T-helper 1 cell (primary cell): ENCODE measurements around the gene CCND3.
"Not testable (repeated sequence)": the region's sequence is repeated elsewhere in the genome, so short reads cannot be mapped to it uniquely, and the experiment has no call there.

Source experiments
- DNase-seq, 5 donors: peaks; one replicate each; pipeline ENCODE4 v3.0.0-alpha.2; 2012 to 2020

The CCND3 gene

DNA sequence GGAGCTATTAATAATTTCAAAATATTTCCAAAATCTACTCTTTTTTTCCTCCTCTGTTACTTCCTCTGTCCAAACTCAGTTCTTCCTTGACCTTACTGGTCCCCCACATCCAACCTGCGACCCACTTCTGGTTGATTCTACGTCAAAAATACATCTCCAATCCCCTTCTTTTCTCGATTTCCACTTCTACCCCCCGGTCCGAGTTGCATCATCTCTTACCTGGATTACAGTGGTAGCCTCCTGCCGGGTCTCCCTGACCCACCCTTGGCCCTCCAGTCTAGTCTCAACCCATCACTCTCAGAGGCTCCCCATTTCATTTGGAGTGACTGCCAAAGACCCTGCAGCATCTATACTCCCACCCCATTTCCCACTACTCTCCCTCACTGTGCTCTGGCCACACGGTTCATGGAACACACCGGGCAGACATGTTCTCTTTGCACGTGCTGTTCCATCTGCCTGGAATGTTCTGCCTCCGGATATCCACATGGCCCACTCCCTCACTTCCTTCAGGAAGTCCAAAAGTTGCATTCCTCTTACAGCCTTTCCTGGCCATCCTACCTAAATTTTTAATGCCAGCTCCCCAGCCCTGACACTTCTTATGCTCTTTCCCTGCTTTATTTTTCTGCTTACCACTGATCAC, 6.1 kb upstream of the CCND3 start:
- DNase-seq, result no peak

DNA sequence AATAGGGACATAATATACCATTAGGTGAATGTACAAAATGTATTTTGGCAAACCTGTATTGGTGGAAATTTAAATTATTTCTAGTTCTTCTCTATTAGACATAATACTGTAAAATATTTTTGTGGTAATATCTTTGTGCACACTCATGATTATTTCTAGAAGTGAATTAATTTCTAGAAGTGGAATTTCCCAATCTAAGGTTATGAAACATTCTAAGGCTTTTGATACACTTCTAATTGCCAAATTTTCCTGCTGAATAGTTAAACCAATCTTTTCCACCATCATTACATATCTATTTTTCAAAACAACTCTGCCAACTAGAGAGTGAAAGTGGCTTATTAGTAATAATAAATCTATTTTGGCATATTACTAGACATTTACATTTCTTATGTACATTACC, 1.8 kb upstream of the CCND3 start:
- no peak for DNase-seq

DNA sequence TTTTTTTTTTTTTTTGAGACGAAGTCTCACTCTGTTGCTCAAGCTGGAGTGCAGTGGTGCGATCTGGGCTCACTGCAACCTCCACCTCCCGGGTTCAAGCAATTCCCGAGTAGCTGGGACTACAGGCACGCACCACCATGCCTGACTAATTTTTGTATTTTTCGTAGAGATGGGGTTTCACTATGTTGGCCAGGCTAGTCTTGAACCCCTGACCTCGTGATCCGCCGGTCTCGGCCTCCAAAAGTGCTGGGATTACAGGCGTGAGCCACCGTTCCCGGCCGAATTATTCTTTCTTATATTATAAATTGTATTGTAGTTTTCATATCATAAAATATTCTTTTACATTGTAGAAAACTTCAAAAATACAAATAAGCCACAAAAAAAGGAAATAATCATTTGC, 1.3 kb upstream of the CCND3 start:
- not testable (repeated sequence) for DNase-seq

DNA sequence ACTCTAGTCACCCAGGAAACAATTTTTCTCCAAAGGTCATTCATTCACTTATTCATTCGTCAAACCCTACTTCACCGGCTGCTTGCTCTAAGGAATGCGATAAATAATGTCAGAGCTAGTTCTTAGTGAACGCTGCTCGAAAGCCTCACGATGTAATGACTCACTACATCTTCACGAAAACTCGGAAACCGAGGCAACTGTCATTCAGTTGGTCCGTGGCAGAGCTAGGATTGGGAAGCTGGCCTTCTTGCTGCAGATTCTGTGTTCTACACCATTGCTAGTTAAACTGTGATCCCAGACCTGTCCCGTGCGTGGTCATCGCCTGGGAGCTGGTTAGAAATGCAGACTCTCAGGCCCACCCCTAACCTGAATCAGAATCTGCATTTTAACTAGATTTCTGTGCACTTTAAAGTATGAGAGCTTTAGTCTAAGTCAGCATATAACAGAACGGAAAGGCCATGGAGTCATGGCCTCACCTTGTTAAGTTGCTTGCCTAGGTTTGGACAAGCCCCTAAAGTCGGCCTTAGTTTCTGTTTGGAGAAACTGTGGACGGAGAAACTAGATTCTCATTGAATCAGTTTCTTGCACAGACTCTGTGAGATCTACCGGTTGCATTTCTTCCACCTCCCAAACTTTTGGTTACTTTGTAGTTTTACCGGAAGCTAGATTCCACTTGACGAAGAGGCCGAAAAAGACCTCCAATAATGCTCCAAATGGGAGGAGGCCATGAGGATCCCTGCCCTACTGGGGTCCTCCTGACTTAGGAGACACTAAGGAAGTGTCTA, 651 bp upstream of the CCND3 start:
- peak in 2 of 5 donors; percentile 15 to 23 for DNase-seq

DNA sequence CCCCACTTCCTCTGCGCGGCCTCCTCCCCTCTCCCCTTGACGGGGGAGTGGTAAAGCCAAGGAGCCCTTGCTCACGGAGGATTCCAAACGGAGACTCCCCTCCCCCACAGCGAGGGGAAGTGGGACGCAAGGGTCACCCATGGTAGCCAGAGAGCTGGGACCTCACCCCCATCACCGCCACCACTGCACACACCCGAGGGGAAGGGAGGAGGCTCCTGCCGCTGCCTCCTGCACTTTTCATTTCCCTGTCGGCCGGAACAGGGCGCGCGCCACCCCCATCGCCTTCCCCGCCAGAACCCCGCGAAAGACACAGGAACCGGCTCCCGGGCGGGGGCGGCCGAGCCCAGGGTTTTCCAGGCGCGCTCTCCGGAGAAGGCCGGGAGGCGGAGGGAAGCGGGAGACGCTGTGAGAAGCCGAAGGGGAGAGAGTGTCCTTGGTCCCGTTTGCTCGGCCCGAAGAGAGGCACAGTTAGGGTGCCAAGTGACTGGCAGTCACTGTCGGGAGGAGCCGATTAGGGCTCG, 789 bp downstream of the CCND3 start:
- peak in 4 of 5 donors; percentile 20 to 42 (median 33) for DNase-seq

DNA sequence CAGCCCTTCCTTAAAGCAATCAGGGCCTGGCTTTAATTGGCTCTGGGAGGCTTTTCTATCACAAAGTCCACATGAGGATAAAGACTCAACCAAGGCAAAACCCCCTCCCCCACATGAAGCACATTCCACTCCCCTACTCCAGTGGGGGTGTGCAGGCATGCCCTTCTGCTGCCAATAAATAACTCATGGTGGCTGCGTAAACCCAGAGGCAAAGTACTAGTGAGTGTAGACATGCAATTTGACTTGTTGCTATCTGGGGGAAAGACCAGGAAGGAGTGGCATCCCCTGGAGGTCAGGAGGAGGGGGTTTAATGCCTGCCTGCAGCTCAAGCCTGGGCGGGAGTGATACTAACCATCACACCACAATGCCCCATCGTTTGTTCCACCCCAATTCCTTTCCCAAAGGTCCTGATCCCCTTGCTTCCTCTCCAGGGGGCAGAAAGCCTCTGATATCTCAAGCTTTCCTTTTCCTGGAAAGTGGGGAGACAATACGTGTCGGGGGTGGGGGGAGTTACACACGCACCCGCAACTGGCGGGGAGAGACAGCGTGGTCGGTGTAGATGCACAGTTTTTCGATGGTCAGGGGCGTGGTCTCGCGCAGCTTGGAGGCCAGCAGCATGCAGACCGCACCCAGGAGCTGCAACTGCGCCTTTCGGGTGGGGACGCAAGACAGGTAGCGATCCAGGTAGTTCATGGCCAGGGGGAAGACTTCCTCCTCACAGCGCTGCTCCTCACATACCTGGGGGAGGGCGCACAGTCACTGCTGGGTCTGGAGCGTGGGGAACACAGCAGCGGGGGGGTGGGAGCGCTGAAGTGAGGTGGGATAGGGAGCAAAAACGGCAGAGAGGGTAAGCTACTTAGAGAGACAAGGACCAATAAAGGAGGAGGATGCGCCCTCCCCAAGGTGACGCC, 1.5 kb downstream of the CCND3 start:
- peak in 2 of 5 donors; percentile 11 to 73 for DNase-seq

DNA sequence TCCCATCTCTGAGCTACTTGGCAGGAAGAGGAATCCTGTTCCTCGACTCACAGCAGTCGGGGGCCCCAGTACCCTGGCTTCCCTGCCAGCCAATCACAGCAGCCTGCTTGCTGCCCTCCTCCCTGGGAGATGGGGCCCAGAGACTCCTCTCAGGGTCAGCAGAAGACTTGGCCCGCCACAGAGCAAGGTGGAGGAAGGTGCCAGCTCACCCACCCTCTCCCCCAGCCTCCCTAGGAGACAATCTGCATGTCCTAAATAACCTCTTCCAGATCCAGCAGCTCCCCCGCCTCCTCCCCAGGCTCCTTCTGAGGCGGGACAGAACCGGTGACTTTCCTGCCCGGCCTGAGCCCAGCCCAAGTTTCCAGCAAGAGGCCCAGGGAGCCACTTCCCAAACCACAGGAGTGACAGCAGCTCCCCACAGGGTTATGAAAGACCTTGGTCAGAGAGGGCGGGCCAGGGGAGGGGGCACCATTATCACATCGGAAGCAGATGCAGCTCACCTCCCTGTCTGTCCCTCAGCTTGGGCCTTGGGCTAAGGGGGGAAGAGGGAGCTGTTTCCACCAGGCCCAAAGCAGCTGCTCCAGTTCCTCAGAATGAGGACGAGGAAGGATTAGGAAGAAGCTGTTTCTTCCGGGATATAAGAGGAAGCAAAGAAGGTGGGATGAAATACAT, 2.3 kb downstream of the CCND3 start:
- peak in 1 of 5 donors; percentile 51 for DNase-seq

DNA sequence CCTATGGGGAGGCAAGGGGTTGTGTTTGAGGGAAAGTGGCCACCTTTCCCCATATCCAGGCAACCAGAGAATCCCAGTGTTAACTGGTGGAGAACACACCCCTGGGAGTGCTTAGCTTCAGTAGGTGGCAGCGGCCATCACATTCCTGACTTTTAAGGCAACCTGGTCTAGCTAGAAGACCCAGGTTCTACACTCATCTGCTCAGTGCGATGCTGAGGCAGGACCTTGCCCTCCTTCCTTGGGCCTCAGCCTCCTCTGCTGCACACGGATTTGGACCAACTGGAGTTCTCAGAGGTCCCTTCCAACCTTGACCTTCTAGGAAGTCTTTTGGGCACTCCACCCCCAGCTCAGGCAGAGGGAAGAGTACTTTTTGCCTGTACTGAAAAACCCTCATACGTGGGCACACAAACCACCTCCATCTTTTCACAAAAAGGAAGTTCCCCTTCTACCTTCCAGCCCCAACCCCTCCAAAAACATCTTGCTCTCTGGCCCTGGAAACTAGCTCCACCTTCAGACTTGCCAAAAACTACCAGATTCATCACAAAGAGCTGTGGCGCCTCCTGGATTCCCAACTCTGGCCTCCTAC, 2.9 kb downstream of the CCND3 start:
- DNase-seq, result no peak

DNA sequence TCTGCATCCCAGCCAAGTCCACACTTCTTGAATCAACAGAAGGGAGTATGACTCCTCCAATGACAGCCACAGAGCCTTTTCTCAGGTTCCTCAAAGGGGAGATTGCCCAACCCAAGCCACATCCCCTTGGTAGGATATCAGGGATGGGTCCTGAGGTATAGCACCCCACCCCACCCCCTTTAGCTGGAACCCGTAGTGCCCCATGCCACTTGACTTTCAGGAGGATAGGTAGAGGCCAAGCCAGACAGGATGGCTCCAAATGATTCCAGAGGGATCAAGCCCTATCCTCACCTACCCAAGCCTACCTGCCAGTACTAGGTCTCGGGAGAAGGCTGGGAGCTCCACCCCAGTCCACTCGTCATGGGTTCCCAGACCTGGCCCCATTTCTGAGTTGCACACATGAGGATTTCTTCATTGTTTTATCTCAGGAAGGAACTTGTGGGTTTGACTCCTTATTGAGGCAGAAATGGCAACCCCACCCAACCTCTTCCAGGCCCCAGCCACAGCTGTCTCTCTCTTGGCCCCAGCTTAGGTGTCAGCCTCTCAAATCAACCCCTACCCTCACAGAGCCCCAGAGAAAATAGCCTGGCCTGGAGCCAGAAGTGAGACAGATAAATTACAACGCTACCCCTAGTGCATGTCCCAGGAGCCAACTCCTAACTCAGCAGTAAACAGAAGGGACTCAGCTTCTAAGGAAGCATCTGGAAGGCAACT, 3.6 kb downstream of the CCND3 start:
- peak in 4 of 5 donors; percentile 36 to 71 (median 44) for DNase-seq

DNA sequence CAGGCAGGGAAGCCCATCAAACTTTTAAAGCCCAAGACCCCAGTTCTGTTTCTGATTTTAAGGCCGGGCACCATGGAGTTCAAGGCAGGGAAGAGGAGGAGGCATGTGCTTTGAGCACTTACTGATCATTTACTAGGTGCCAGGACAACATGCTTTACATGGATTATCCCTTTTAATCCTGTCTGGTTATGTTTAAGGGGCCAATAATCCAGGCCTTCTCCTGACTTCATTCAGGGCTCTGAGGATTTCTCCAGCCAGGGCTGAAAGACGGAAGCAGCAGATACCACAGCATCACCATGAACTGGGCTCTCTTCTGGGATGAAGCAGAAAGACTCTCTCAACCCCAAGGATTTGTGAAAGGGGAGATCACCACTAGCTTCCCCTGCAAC, 4.1 kb downstream of the CCND3 start:
- no peak for DNase-seq

DNA sequence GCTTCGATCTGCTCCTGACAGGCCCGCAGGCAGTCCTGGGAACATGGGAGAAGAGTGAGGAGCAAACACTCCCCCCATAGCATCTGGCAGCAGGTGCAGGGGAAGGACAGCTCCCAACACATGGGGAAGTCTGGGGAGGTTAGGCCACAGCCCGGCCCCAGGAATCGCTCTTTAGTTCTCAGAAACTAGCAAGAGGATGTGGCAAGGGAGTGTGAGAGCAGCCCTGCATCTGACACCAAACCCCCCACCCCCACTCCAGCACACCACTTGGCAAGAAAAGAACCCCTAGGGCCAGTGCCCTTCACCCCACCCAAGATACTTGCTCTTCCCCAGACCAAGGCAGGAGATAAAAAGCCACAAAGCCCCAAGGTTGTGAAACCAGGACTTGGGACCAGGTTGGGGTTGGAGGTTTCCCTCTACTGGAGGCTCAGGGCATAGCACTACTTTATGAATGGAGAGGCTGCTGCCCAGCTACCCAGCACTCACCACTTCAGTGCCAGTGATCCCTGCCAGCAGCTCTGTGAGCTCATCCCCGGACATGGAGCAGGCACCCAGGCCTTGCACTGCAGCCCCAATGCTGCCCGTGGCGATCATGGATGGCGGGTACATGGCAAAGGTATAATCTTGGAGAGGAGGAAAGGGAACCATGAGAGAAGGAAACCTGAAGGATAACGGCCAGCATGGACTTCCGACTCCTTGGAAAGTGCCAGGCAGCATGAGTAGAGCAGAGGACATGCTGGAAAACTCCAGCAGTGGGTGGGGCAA, 5.4 kb downstream of the CCND3 start:
- DNase-seq, result peak; percentile 42 to 99 (median 59)

DNA sequence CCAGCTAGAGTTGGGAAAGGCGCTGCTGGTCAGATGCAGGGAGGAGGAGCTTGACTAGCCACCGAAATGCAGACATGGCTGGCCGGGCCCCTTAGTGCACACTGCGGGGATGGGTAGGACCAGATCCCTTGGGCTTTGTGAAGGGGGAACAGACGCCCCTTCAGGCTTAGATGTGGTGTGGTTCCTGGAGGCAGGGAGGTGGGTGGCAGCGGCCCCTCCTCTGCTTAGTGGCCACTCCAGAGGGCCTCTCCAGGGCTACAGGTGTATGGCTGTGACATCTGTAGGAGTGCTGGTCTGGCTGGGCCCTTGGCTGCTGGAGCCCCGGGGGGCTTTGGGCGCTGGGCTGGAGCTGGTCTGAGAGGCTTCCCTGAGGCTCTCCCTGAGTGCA, 5.9 kb downstream of the CCND3 start:
- no peak for DNase-seq

DNA sequence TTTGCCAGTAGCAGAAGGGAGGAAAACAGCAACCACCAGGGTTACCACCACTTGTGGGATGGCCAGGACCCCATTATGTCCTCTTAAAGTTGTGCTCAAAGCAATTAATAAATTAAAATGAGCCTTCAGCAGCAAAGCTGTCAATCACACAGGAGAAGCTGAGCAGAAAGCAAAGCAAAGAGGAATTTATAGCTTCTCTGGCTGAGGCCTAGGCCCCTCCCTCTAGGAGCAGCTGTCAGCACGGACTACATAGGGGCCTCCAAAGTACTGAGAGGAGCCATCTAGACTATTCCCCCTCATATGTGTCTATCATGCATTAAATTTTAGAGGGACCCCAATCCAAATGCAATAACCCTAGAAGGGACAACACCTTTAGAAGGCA, 6.4 kb downstream of the CCND3 start:
- DNase-seq, result no peak

DNA sequence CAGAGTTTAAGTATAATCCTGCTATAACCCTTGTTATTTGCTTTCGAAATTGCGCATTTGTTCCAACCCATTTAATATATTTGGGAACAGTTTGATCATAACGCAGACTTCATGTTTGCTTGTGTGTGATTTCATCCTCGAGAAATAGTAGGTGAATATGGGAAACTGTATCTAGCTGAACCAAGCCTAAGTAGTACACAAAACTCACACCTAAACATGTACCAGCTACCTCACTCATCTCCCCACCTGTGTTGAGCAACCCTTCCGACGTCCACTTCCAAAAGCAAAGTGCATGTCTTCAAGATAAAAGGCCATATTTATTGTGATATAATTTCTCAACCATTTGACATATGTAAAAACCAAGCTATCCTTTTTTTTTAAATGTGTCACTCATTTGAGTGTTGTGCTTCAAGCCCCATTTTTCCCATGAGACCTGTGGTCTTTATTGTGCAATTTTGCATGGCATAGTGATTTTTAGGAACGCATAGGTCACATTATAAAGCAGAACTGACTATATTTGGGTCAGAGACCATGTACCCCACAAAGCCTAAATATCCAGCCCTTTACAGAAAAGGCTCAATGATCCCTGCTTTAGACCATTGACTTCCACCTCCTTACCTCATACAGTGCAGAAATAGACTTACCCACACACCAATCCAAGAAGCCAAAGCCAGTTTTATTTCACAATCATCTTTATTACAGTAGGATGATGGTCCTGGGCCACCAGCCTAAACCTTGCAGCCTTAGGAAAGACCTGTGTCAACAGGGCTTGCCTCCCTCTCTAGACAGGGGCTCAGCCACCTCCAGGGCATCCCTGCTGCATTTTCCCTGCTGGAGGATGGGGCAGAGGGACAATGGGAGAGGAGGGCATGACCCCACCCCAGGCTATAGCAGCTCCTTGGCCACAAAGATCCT, 7.1 kb downstream of the CCND3 start:
- no peak for DNase-seq

DNA sequence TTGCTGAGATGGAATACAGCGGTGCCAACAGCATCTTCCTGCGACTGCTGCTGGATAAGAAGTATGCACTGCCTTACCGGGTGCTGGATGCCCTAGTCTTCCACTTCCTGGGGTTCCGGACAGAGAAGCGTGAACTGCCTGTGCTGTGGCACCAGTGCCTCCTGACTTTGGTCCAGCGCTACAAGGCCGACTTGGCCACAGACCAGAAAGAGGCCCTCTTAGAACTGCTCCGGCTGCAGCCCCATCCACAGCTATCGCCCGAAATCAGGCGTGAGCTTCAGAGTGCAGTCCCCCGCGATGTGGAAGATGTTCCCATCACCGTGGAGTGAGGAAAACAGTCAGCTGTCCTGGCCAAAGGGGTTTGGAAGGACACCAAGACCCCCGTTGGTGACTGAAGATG, 9.2 kb downstream of the CCND3 start:
- no peak for DNase-seq

DNA sequence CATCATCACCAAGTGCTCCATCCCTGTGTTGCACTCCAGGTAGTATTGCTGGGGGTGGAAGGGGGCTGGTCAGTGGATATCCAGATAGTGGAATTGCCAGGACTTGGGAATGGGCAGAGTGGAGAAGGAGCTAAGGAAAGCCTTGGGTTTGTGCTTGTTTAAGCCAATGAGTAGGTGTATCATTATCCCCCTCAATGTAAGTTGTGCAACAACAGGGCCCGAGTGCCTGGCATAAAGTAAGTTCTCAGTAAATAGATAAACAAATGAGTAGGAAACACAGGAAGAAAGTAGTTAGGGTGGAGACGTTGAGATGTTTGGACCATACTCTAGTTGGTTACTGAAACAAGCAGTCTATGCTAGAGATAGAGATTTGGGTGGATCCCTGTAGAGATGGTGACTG, 9.8 kb downstream of the CCND3 start:
- no peak for DNase-seq

DNA sequence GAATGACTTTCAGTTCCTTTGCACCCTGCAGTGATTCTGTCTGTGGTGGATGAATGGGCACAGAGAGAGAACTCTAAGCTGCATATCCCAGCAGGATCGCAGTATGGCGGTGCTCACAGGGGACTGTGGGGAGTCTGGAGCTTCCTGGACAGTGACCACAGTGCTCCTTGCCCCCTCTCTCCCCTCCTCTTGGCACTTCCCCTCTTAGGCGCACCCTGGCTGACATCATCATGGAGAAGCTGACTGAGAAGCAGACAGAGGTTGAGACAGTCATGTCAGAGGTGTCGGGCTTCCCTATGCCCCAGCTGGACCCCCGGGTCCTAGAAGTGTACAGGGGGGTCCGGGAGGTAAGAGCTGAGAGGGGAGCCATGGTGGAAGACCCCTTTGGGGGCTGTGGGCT, 11.7 kb downstream of the CCND3 start:
- no peak for DNase-seq

DNA sequence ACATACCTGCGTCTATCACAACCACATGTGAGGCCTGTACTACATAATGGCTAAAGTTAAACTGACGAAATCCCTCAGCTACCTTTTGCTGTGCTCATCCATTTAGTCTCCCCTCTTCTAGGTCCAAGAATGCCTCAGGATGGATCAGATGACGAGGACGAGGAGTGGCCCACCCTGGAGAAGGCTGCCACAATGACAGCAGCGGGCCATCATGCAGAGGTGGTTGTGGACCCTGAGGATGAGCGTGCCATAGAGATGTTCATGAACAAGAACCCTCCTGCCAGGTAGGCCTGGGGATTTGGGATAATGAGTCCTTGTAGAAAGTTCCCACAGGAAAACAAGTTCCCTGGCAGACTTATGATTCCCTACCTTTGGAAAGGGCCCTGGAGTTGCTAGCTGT, 14.4 kb downstream of the CCND3 start:
- no peak for DNase-seq

DNA sequence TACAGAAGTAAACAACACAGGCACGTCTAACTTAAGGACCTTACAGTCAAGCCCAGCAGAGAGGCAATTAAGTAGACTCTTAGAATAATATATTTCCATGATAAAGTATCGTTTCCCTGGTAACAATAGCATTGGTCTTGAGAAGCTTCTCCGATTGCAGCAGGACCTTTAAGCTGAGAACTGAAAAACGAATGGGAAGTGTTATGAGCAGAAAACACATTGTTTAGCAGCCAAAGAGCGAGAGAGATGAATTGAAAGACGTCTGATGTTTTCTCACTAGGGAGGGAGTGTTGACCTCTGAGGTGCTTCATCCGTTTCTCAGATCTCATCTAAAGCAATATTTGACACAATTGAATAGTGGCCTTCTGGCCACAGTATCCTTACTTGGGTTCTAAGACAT, 19.5 kb downstream of the CCND3 start:
- DNase-seq, result no peak

DNA sequence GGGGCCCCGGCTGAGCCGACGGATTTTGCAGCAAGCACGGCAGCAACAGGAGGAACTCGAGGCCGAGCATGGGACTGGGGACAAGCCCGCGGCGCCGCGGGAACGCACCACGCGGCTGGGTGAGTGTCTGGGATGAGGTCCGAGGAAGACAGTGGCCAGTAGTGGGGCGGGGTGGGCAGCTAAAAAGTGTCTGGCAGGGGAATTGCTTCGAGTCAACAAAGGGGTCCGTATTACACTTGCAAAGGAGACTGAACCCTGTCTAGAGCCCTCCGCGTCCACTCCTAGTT, 20.0 kb downstream of the CCND3 start:
- DNase-seq, result peak in 1 of 5 donors; percentile 16
